Measurements from ENCODE around the gene GAGE2A. TPM values are rescaled to one million over a fixed set of nuclear protein-coding genes. Genes with fewer than 3 reads are reported as not detected.
"Not testable (repeated sequence)": the region's sequence is repeated elsewhere in the genome, so short reads cannot be mapped to it uniquely, and the experiment has no call there.

GAGE2A gene
- total RNA-seq, 2 experiments from 2014 or later = not detected

GRCh38 chrX:49570100-49570499 lies 19.2 kb upstream of the GAGE2A start, which contains the start of gene GAGE12G:
GAGE12G (plus strand) TSS chrX:49570400; CDS start chrX:49571555, 1,155 bp downstream.
- intact Hi-C loops (cut with micrococcal nuclease; ENCODE audit: unreplicated experiment); CTCF ChIA-PET (ENCODE audit: unreplicated experiment); H3K4me2 ChIP-seq (ENCODE audit: low read length); H3K9me3 ChIP-seq (ENCODE audit: low read length); H3K36me3 ChIP-seq (ENCODE audit: insufficient read depth, low read length); BruUV-seq (replicated peaks); H3K79me2 ChIP-seq (ENCODE audit: insufficient read depth, low read depth, low read length); H3K9me2 ChIP-seq (ENCODE audit: insufficient read depth, low read length); H3K4me1 ChIP-seq (ENCODE audit: insufficient read depth, low read length, poor library complexity, severe bottlenecking); H3K4me3 ChIP-seq (ENCODE audit: low read depth, low read length, poor library complexity, severe bottlenecking); H3K27ac ChIP-seq (ENCODE audit: low read depth, low read length, poor library complexity, severe bottlenecking); H4K20me1 ChIP-seq (ENCODE audit: insufficient read depth, low read length); POLR2A ChIA-PET; DNase-seq (ENCODE audit: low spot score); H2AFZ ChIP-seq (ENCODE audit: low read length): not testable (repeated sequence)

- DNase-seq (ENCODE audit: low spot score); H4K20me1 ChIP-seq (ENCODE audit: insufficient read depth, low read length); H3K4me3 ChIP-seq (ENCODE audit: low read depth, low read length, poor library complexity, severe bottlenecking); H3K9me2 ChIP-seq (ENCODE audit: insufficient read depth, low read length); H3K9me3 ChIP-seq (ENCODE audit: low read length); H3K4me2 ChIP-seq (ENCODE audit: low read length); H3K79me2 ChIP-seq (ENCODE audit: insufficient read depth, low read depth, low read length); BruUV-seq (replicated peaks); H2AFZ ChIP-seq (ENCODE audit: low read length); CTCF ChIA-PET (ENCODE audit: unreplicated experiment); H3K4me1 ChIP-seq (ENCODE audit: insufficient read depth, low read length, poor library complexity, severe bottlenecking); H3K27ac ChIP-seq (ENCODE audit: low read depth, low read length, poor library complexity, severe bottlenecking); H3K36me3 ChIP-seq (ENCODE audit: insufficient read depth, low read length); intact Hi-C loops (cut with micrococcal nuclease; ENCODE audit: unreplicated experiment); POLR2A ChIA-PET: not testable (repeated sequence)
Measured at GRCh38 chrX:49579649-49580048, 9.6 kb upstream of the GAGE2A start, which contains the start of gene GAGE12H. GAGE12H (plus strand) TSS chrX:49579949; CDS start chrX:49581104, 1,155 bp downstream.

- H2AFZ ChIP-seq (ENCODE audit: low read length); H3K27ac ChIP-seq (ENCODE audit: low read depth, low read length, poor library complexity, severe bottlenecking); BruUV-seq (replicated peaks); H4K20me1 ChIP-seq (ENCODE audit: insufficient read depth, low read length); intact Hi-C loops (cut with micrococcal nuclease; ENCODE audit: unreplicated experiment); H3K4me3 ChIP-seq (ENCODE audit: low read depth, low read length, poor library complexity, severe bottlenecking); H3K79me2 ChIP-seq (ENCODE audit: insufficient read depth, low read depth, low read length); POLR2A ChIA-PET; H3K9me3 ChIP-seq (ENCODE audit: low read length); H3K36me3 ChIP-seq (ENCODE audit: insufficient read depth, low read length); H3K4me2 ChIP-seq (ENCODE audit: low read length); H3K4me1 ChIP-seq (ENCODE audit: insufficient read depth, low read length, poor library complexity, severe bottlenecking); CTCF ChIA-PET (ENCODE audit: unreplicated experiment); H3K9me2 ChIP-seq (ENCODE audit: insufficient read depth, low read length); DNase-seq (ENCODE audit: low spot score): not testable (repeated sequence)
Measured at GRCh38 chrX:49589769-49590478, 628 bp downstream of the GAGE2A start.

GRCh38 chrX:49590488-49590887 lies 1.2 kb downstream of the GAGE2A start:
- DNase-seq (ENCODE audit: low spot score); intact Hi-C loops (cut with micrococcal nuclease; ENCODE audit: unreplicated experiment); POLR2A ChIA-PET; H3K4me1 ChIP-seq (ENCODE audit: insufficient read depth, low read length, poor library complexity, severe bottlenecking); CTCF ChIA-PET (ENCODE audit: unreplicated experiment); H4K20me1 ChIP-seq (ENCODE audit: insufficient read depth, low read length); H2AFZ ChIP-seq (ENCODE audit: low read length); H3K4me3 ChIP-seq (ENCODE audit: low read depth, low read length, poor library complexity, severe bottlenecking); H3K79me2 ChIP-seq (ENCODE audit: insufficient read depth, low read depth, low read length); H3K9me3 ChIP-seq (ENCODE audit: low read length); H3K36me3 ChIP-seq (ENCODE audit: insufficient read depth, low read length); H3K4me2 ChIP-seq (ENCODE audit: low read length); H3K27ac ChIP-seq (ENCODE audit: low read depth, low read length, poor library complexity, severe bottlenecking); BruUV-seq (replicated peaks); H3K9me2 ChIP-seq (ENCODE audit: insufficient read depth, low read length): not testable (repeated sequence)

- H3K9me3 ChIP-seq (ENCODE audit: low read length); H3K36me3 ChIP-seq (ENCODE audit: insufficient read depth, low read length); H3K4me1 ChIP-seq (ENCODE audit: insufficient read depth, low read length, poor library complexity, severe bottlenecking); H3K4me3 ChIP-seq (ENCODE audit: low read depth, low read length, poor library complexity, severe bottlenecking); CTCF ChIA-PET (ENCODE audit: unreplicated experiment); DNase-seq (ENCODE audit: low spot score); intact Hi-C loops (cut with micrococcal nuclease; ENCODE audit: unreplicated experiment); H3K4me2 ChIP-seq (ENCODE audit: low read length); H4K20me1 ChIP-seq (ENCODE audit: insufficient read depth, low read length); H3K9me2 ChIP-seq (ENCODE audit: insufficient read depth, low read length); H2AFZ ChIP-seq (ENCODE audit: low read length); H3K79me2 ChIP-seq (ENCODE audit: insufficient read depth, low read depth, low read length); H3K27ac ChIP-seq (ENCODE audit: low read depth, low read length, poor library complexity, severe bottlenecking); POLR2A ChIA-PET; BruUV-seq (replicated peaks): not testable (repeated sequence)
Measured at GRCh38 chrX:49598720-49599119, 9.4 kb downstream of the GAGE2A start, which contains the start of gene GAGE1. GAGE1 (plus strand) TSS chrX:49599020; CDS start chrX:49600175, 1,155 bp downstream.
